GM19193 (cell line): ENCODE measurements around the gene SCN1B.

Experiments used
- POLR2A ChIP-seq: IDR thresholded peaks from 4 replicates; pipeline ENCODE4 v1.6.1; 2011; ENCODE audit not compliant: insufficient read depth, insufficient read length; ENCODE audit errors: extremely low read depth

SCN1B gene

GRCh38 chr19:35083691-35084508 is 53.6 kb downstream of the SCN1B start:
- TF ChIP-seq POLR2A = no peak

- no peak for TF ChIP-seq POLR2A
Measured at GRCh38 chr19:35084509-35084762, 54.2 kb downstream of the SCN1B start.

GRCh38 chr19:35085947-35086346 is 55.7 kb downstream of the SCN1B start:
- no peak for TF ChIP-seq POLR2A

- no peak for TF ChIP-seq POLR2A
Measured at GRCh38 chr19:35086455-35086854, 56.2 kb downstream of the SCN1B start.

GRCh38 chr19:35087393-35087792 is 57.1 kb downstream of the SCN1B start:
- TF ChIP-seq POLR2A = no peak

GRCh38 chr19:35088131-35088913 is 58.1 kb downstream of the SCN1B start:
- TF ChIP-seq POLR2A = no peak

- TF ChIP-seq POLR2A = no peak
Measured at GRCh38 chr19:35089554-35089953, 59.3 kb downstream of the SCN1B start.
